Activated CD4-positive, alpha-beta T cell treated with anti-CD3 and anti-CD28 coated beads, Interleukin-2, amount 10 ng/mL, durations not matched to agents 24 days and 14 days (primary cell): Measurements from ENCODE around the gene ANKS1B. TPM values are rescaled to one million over a fixed set of nuclear protein-coding genes. Genes with fewer than 3 reads are reported as not detected.
"Not testable (repeated sequence)": the region's sequence is repeated elsewhere in the genome, so short reads cannot be mapped to it uniquely, and the experiment has no call there.

Source experiments
- DNase-seq: peaks from one replicate; pipeline ENCODE4 v3.0.0; 2022
- H3K27ac Mint-ChIP-seq: one replicate; pipeline ENCODE4 v1.8.0; 2022; ENCODE audit warnings: mild to moderate bottlenecking, mixed read lengths
- H3K27me3 Mint-ChIP-seq: one replicate; pipeline ENCODE4 v1.8.0; 2022; ENCODE audit warnings: mixed read lengths
- H3K36me3 Mint-ChIP-seq: one replicate; pipeline ENCODE4 v1.8.0; 2022; ENCODE audit warnings: low read depth, mild to moderate bottlenecking, mixed read lengths
- H3K4me1 Mint-ChIP-seq: one replicate; pipeline ENCODE4 v1.8.0; 2021; ENCODE audit warnings: mixed read lengths
- H3K4me3 Mint-ChIP-seq: one replicate; pipeline ENCODE4 v1.8.0; 2022; ENCODE audit warnings: mild to moderate bottlenecking, moderate library complexity, mixed read lengths
- H3K9me3 Mint-ChIP-seq: one replicate; pipeline ENCODE4 v1.8.0; 2021; ENCODE audit warnings: mixed read lengths
- intact Hi-C: fragments of 100-400 bp; cut with micrococcal nuclease; formaldehyde crosslinking; loops from one replicate; pipeline ENCODE4 v1.15.1; 2023
- total RNA-seq: library from RNA; stranded (reverse); gene quantifications from 2 replicates; pipeline ENCODE4 v1.2.3, GENCODE V29; 2022

ANKS1B gene
- total RNA-seq, 1 donor from 2014 or later: 1.5 TPM

DNA sequence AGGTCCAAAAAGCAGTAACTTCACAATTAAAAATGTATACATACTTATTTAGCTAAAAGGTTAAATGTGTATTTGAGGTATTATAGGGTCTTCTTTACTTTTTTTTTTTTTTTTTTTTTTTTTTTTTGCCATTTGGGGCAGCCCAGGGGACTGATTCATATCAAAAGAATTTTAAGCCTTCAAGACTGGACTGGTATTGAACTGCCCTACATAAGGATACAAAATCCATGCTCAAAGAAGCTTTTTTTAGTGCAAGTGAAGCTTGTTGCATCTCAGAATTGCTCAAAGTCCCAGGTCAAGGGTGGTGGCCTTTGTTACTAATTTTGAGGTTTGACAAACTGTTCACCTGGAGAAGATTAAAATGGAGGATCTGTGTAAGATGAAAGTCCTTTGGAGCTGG, 1215.7 kb downstream of the ANKS1B start:
- H3K27me3 Mint-ChIP-seq: peaks cover 8% of the 10 kb centered on the region
- intact Hi-C loops: no loop called here
- no peak for DNase-seq
- H3K4me3 Mint-ChIP-seq: no peak overlapping the region
- H3K9me3 Mint-ChIP-seq: no peaks in the 10 kb centered on the region
- no peaks in the 10 kb centered on the region for H3K4me1 Mint-ChIP-seq
- H3K36me3 Mint-ChIP-seq: no peaks in the 10 kb centered on the region
- no peak overlapping the region for H3K27ac Mint-ChIP-seq

DNA sequence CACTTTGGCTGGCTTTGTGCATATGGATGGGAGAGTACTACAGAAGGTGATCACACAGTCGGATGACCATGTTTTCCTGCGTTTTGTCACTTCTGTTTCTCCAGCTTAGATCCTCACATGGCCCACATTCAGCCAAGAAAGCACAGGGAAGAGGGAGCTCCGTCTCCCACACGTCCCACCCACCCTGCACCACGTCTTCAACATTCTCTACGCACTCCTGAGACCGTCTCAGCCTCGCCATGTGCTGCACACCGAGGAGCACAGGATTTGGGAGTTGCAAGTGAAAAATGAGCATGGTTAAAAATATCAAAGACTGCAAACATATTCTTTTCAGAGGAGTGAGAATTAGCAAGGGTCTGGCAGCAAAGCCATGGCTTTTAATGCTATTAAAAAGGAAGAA, 1217.5 kb downstream of the ANKS1B start:
- H3K9me3 Mint-ChIP-seq: no peaks in the 10 kb centered on the region
- H3K4me1 Mint-ChIP-seq: no peaks in the 10 kb centered on the region
- H3K36me3 Mint-ChIP-seq: no peaks in the 10 kb centered on the region
- H3K4me3 Mint-ChIP-seq: no peak overlapping the region
- no peak for DNase-seq
- peaks cover 12% of the 10 kb centered on the region for H3K27me3 Mint-ChIP-seq
- H3K27ac Mint-ChIP-seq: no peak overlapping the region
- intact Hi-C loops: no loop called here

DNA sequence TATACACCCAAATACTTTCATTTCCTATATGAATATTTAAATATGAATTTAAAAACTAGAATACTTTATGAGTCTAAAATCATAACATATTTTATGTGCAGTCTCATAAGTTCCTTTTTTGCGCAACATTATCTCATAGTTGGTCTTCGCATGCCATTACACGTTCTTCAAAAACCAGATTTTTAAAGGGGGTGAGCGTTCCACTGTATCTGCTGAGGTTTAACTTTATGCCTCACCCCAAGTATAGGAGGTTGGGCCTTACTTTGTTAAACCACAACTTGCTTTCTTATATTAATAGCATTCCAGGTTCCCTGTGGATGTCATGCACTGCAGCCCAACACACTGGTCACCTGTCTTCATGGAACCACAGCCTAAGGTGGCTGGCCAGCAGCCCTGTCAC, 1221.1 kb downstream of the ANKS1B start:
- intact Hi-C loops: no loop called here
- H3K27me3 Mint-ChIP-seq: peaks cover 16% of the 10 kb centered on the region
- H3K4me3 Mint-ChIP-seq: no peak overlapping the region
- no peak for DNase-seq
- H3K36me3 Mint-ChIP-seq: no peaks in the 10 kb centered on the region
- H3K9me3 Mint-ChIP-seq: no peaks in the 10 kb centered on the region
- no peak overlapping the region for H3K27ac Mint-ChIP-seq
- H3K4me1 Mint-ChIP-seq: no peaks in the 10 kb centered on the region

DNA sequence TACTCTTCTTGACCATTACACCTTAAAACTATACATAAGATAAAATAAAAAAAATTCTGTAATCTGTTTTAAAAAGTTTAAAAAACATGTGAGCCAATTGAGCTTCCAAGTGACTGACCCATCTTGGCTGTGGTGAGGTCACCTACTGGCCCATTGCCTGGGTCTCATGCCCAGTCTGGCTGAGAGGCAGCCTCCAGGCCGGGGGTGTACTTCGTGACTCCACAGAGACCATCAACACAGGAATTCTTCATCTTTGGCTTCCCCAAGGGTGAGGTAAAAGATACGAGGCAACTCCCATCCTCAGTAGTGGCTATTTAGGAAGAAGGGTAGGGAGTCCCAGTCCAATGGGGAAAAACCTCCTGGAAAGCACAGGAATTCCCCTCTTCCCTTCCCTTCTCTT, 1226.4 kb downstream of the ANKS1B start:
- Mint-ChIP-seq H3K9me3 (peaks cover 3% of the 10 kb centered on the region), H3K27me3 (peaks cover 8% of the 10 kb centered on the region), H3K36me3 (no peaks in the 10 kb centered on the region), H3K4me3 (no peak overlapping the region), H3K27ac (no peak overlapping the region), H3K4me1 (peaks cover 15% of the 10 kb centered on the region)
- no peak for DNase-seq
- intact Hi-C loops: no loop called here

DNA sequence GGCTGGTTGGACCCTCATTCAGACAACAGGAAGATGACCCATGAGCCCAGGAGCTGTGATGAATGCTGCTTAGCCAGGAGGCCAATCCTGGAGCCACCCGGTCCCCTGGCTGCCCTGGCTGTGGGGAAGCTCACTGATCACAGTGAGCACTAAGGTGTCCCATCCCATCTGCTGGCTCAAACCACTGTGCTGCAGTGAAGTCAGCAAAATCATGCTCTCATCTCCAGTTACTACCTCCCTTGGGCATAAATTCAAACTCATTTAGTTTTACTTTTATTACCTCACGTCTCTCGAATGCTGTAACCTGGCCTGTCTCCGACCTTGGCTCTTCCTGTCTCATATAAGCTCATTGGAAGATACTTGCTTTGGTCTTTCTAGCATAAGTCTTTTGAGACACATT, 1227.3 kb downstream of the ANKS1B start:
- DNase-seq: no peak
- Mint-ChIP-seq H3K9me3 (peaks cover 3% of the 10 kb centered on the region), H3K27ac (no peak overlapping the region)

DNA sequence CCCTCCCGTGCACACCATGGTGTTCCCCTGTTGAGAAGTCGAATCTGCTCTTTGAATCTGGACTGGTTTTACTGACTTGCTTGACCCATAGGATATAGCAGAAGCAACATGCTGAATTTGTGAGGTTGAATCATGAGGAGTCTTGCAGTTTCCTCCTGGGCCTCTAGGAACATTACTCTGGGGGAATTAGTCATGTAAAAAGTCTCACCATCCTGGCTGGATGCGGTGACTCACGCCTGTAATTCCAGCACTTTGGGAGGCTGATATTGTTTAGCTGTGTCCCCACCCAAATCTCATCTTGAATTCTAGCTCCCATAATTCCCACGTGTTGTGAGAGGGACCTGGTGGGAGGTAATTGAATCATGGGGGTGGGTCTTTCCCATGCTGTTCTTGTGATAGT, 1228.9 kb downstream of the ANKS1B start:
- DNase-seq, H3K9me3 Mint-ChIP-seq, H3K27me3 Mint-ChIP-seq, H3K36me3 Mint-ChIP-seq, intact Hi-C loops, H3K4me3 Mint-ChIP-seq: not testable (repeated sequence)
- H3K27ac Mint-ChIP-seq: peak overlapping the region; percentile 14
- H3K4me1 Mint-ChIP-seq: peaks cover 17% of the 10 kb centered on the region

More for the DNA sequence above, 1227.3 kb downstream of the ANKS1B start:
- intact Hi-C loops: no loop called here
- no peaks in the 10 kb centered on the region for H3K36me3 Mint-ChIP-seq
- H3K4me3 Mint-ChIP-seq: no peak overlapping the region
- peaks cover 5% of the 10 kb centered on the region for H3K27me3 Mint-ChIP-seq
- H3K4me1 Mint-ChIP-seq: peaks cover 17% of the 10 kb centered on the region

DNA sequence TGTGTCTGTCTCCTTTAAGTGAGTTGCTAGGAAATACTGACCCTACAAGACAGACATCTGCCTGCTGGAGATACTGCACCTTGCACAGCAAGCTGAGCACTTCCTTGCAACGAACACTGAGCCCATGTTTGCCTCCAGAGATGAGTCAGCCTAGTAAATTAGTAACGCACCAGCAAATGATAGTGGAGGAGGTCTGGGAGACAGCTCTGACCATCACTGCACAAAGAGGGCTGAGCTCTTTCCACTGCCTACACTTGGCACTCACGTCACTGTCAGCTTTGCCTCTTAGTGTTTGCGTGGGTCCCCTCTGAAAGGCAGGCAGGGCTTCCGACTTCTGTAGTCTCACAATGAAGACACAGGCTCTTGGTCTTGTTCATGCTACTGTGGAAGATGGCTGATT, 1230.6 kb downstream of the ANKS1B start:
- Mint-ChIP-seq H3K4me3 (peak overlapping the region; percentile 31), H3K27ac (peak overlapping the region; percentile 78), H3K36me3 (no peaks in the 10 kb centered on the region), H3K27me3 (no peaks in the 10 kb centered on the region), H3K9me3 (peaks cover 3% of the 10 kb centered on the region), H3K4me1 (peaks cover 19% of the 10 kb centered on the region)
- DNase-seq: peak; percentile 75
- intact Hi-C loops: loop anchor here (1.0 kb wide), 2 partner anchors 8 to 13 kb away; no protein-coding TSS in a partner anchor

DNA sequence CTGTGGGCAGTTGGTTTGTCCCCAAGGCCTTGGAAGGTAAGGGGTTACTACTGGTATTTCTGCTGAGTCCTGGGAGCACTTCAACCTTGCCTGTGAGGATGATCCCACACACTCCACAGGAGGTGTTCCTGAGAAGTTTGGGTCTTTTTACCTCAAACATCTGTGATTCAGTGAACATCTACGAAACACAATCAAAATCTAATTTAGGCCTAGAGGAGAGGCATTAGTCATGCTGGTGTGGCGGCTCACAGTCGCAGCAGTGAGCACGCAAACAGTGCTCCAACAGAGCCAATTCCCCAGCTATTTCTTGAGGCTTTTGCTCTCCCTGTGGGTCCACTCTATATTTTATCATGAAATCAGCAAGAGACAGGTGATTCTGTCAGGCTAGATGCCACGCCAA, 1232.0 kb downstream of the ANKS1B start:
- Mint-ChIP-seq H3K27ac (no peak overlapping the region), H3K9me3 (peaks cover 3% of the 10 kb centered on the region)
- intact Hi-C loops: no loop called here

DNA sequence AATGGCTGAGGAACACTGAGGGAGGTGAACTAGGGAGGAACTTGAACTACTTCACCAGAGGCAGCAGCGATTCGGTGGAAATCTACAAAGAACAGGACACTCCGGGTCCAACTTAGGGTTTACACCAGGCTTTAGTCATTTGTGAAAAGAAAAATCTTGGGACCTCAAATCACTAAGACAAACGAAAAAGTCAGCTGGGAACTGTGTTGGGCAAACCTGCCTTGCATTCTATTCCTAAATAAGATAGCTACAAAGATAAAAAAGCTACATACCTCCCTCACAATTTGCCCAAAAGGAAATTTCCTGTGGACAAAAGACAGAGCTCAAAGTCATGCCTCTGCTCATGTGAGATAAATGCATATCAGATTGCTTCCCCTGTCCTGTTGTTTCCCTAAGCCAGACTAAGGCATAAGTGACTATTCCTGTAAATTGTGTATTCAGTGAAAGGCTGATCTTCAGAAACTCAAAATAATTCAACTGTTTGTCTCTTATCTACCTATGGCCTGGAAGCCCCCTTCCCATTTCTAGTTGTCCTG, 1233.1 kb downstream of the ANKS1B start:
- DNase-seq: no peak
- Mint-ChIP-seq H3K27me3 (peaks cover 7% of the 10 kb centered on the region), H3K27ac (no peak overlapping the region), H3K36me3 (no peaks in the 10 kb centered on the region), H3K9me3 (peaks cover 3% of the 10 kb centered on the region), H3K4me3 (no peak overlapping the region), H3K4me1 (peaks cover 19% of the 10 kb centered on the region)
- intact Hi-C loops: no loop called here

More for the DNA sequence above, 1232.0 kb downstream of the ANKS1B start:
- peaks cover under 1% of the 10 kb centered on the region for H3K27me3 Mint-ChIP-seq
- H3K4me3 Mint-ChIP-seq: no peak overlapping the region
- no peaks in the 10 kb centered on the region for H3K36me3 Mint-ChIP-seq
- no peak for DNase-seq
- H3K4me1 Mint-ChIP-seq: peaks cover 19% of the 10 kb centered on the region

DNA sequence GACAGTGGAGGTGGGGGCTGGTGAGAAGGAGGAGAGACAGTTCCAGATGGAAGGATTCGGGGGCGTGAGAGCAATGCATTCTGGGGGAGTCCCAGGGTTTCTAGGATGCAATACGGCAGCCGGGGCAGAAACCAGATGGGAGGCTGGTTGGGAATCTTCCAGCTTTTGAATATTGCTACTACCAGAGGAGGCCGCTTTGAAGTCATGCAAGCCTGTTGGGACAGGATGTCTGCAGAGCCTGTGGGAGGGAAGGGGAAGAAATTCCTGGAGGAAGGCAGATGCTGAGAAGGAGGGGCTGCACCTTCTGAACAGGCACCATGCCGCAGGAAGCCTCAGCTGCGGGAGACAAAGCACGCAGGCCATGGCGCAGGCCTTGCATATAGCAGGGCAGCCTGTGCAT, 1234.2 kb downstream of the ANKS1B start:
- H3K36me3 Mint-ChIP-seq: no peaks in the 10 kb centered on the region
- H3K4me3 Mint-ChIP-seq: no peak overlapping the region
- intact Hi-C loops: no loop called here
- no peaks in the 10 kb centered on the region for H3K9me3 Mint-ChIP-seq
- H3K4me1 Mint-ChIP-seq: peaks cover 25% of the 10 kb centered on the region
- H3K27me3 Mint-ChIP-seq: peaks cover 11% of the 10 kb centered on the region
- DNase-seq: no peak
- H3K27ac Mint-ChIP-seq: no peak overlapping the region

DNA sequence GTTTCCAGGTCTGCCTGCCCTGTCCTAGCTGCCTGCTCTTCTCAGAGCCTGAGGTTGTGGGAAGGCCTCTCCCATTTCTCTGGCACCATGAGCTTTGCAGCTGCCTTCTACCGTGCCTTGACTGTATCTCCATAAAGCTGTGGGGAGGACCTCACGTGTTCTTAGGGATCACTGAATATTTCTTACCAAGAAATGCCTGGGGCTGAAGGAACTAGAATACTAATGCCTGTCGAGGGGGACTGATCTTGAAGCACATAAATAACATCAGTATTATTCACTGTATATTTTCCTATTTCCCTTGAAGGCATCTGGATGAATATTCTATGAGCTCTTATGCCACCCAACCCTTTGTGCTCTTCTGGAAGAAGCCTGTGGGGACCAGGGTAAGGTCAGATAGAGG, 1236.3 kb downstream of the ANKS1B start:
- Mint-ChIP-seq H3K27ac (no peak overlapping the region), H3K9me3 (no peaks in the 10 kb centered on the region), H3K27me3 (peaks cover 11% of the 10 kb centered on the region), H3K4me3 (no peak overlapping the region), H3K4me1 (peaks cover 14% of the 10 kb centered on the region), H3K36me3 (peaks cover under 1% of the 10 kb centered on the region)
- DNase-seq: no peak
- intact Hi-C loops: loop anchor here (5.0 kb wide), 1 partner anchor 1824 kb away; the partner anchor contains the start of gene GAS2L3

DNA sequence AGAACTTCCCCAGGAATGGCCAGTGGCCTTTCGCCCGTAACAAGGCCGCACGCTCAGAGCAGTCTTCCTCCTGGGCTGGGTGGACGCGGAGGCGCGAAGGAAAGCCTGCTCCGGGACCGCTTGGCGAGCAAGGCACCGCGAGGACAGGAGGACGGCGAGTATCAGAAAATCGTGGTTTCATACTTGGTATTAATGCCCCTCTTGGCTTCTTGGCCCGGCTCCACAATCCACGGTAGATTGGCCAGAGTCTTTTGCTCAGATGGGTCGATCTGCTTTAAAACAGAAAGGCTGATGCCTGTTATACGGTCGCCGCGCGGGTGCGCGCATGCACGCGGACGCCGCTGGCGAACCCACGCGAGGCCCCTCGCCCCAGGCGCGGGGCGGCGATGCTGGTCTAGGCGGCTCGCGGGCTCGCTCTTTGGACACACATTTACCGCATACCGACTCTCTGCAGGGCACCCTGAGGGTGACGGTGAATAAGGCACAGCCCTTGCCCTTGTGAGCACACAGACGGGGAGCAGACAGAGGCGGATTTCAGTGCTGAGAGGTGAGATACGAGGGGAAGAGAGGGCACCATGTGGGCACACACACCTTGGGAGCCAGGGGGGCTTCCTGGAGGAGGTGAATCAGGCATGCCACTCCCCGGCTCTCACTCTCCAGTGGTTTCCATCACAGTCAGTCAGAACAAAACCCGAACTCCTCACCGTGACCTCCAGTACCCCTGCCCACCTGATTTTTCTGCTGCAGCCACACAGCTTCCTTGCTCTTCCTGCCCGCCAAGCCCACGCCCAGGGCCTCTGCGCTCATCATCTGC, 1239.0 kb downstream of the ANKS1B start:
- H3K4me1 Mint-ChIP-seq: peaks cover 34% of the 10 kb centered on the region
- peaks cover 2% of the 10 kb centered on the region for H3K36me3 Mint-ChIP-seq
- peak; percentile 83 for DNase-seq
- no peaks in the 10 kb centered on the region for H3K9me3 Mint-ChIP-seq
- peaks cover 11% of the 10 kb centered on the region for H3K27me3 Mint-ChIP-seq
- intact Hi-C loops: loop anchor here (1.0 to 5.0 kb wide), 2 partner anchors 9 to 1827 kb away; partner anchors contain the start of gene GAS2L3
- peak overlapping the region; percentile 85 for H3K27ac Mint-ChIP-seq
- peak overlapping the region; percentile 86 for H3K4me3 Mint-ChIP-seq

DNA sequence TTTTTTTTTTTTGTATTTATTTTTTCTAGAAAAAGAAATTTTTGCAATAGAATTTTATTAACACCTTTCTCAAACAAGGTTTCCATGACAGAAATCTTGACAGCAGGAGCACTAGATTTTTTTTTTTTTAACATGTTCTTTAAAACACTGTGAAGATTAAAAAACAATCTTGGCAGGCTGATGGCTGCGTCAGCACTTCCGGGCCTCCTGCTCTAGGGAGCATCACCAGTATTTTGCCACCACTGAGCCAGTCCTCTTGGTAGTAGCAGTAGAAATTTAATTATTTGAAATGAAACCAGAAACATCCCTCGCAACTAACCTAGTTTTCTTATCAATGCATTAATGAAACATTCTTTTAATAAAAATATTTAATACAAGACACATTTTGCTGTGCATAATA, 1240.1 kb downstream of the ANKS1B start:
- no peak overlapping the region for H3K27ac Mint-ChIP-seq

DNA sequence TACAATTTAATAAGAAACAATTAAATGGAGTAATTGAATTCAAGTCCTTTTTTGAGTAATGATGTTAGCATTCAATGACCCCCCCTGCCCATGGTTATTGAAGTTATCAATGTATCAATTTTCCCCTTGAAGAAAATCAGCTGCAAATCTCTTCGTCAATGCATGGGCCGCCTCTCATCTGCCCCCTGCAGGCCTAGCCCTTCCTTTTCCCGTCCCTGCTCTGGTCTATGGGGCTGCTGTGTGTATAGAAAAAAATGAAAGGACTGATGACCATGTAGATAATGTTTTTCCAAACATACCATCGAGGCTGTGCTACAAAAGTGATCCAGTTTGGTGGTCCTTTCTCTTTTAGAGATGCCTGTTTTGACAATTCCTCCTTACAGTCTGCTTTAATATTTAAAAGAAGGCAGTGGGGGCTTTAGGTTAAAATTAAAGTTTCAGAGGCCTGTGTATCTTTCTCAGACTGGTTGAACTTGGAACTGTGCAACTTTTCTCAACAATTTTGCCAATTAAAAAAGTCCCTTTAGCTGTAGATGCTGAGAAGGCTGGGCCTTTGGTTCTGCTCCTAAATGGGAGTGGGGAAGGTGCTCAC, 1241.3 kb downstream of the ANKS1B start:
- Mint-ChIP-seq H3K4me3 (peak overlapping the region; percentile 68), H3K36me3 (peaks cover 2% of the 10 kb centered on the region), H3K4me1 (peaks cover 52% of the 10 kb centered on the region), H3K27me3 (peaks cover 11% of the 10 kb centered on the region), H3K9me3 (no peaks in the 10 kb centered on the region), H3K27ac (peak overlapping the region; percentile 67)
- intact Hi-C loops: loop anchor here (1.0 to 5.0 kb wide), 5 partner anchors 17 to 241 kb away; partner anchors contain the start of gene TMPO
- DNase-seq: peak; percentile 83

More for the DNA sequence above, 1240.1 kb downstream of the ANKS1B start:
- H3K4me3 Mint-ChIP-seq: peak overlapping the region; percentile 71
- intact Hi-C loops: loop anchor here (5.0 kb wide), 4 partner anchors 87 to 1828 kb away; partner anchors contain the start of genes GAS2L3 and TMPO
- H3K4me1 Mint-ChIP-seq: peaks cover 42% of the 10 kb centered on the region
- H3K9me3 Mint-ChIP-seq: no peaks in the 10 kb centered on the region
- peaks cover 2% of the 10 kb centered on the region for H3K36me3 Mint-ChIP-seq
- no peak for DNase-seq
- peaks cover 11% of the 10 kb centered on the region for H3K27me3 Mint-ChIP-seq
